GM10266 (cell line): ENCODE measurements around the gene SCAMP4.

Source experiments
- DNase-seq: peaks from one replicate; pipeline ENCODE4 v3.0.0; 2012; ENCODE audit errors: extremely low spot score
- TF ChIP-seq, protein P1 (sequence below): IDR thresholded peaks from 2 replicates; pipeline ENCODE4 v1.5.1; 2012; ENCODE audit warnings: mild to moderate bottlenecking, low read depth; ENCODE audit not compliant: control insufficient read depth, insufficient read depth; ENCODE audit errors: missing control alignments

SCAMP4 gene

GRCh38 chr19:1954532-1954933 lies 49.3 kb downstream of the SCAMP4 start:
- DNase-seq = no peak
- TF ChIP-seq, protein P1, sequence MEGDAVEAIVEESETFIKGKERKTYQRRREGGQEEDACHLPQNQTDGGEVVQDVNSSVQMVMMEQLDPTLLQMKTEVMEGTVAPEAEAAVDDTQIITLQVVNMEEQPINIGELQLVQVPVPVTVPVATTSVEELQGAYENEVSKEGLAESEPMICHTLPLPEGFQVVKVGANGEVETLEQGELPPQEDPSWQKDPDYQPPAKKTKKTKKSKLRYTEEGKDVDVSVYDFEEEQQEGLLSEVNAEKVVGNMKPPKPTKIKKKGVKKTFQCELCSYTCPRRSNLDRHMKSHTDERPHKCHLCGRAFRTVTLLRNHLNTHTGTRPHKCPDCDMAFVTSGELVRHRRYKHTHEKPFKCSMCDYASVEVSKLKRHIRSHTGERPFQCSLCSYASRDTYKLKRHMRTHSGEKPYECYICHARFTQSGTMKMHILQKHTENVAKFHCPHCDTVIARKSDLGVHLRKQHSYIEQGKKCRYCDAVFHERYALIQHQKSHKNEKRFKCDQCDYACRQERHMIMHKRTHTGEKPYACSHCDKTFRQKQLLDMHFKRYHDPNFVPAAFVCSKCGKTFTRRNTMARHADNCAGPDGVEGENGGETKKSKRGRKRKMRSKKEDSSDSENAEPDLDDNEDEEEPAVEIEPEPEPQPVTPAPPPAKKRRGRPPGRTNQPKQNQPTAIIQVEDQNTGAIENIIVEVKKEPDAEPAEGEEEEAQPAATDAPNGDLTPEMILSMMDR = no peak

DNA sequence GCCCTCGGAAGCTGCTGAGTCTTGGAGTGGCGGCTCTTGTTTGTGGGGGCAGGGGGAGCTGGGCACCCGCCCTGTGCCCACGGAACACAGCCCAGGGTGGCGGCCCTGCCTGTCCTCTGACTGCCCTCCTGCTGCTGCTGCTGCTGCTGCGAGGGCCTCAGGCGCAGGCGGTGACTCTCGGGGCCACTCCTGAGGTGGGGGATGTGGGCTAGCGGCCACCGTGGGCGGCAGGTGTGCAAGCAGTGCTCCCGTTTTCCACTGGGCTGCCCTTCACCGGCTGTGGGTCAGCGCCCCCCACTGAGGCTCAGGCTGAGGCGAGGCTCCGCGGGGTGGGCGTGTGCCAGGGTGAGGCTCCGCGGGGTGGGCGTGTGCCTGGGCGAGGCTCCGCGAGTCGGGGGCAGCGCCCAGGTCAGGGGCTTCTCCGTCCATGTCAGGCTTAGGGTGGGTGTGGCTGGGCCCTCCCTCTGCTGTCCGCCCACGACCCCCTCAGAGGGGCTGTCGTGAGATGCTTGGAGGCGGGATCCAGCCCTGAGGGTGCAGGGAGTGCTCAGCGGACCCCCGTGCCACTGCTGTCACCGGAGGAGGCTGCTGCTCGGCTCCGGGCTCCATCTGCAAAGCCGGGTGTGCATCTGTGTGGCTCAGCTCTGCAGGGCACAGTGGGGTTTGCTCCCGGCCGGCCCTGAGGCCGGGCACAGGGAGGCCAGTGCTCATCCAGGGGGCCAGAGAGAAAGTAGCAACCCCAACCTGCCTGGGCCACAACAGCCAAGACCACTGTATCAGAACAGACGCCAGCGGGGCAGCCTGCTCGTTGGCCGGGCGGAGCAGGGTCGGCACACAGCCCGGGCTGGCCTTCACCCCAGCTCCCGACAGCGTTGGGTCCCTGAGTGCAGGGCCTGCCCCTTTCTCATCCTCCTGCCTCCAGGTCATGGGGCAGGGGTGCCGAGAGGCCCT lies 50.2 kb downstream of the SCAMP4 start:
- TF ChIP-seq, protein P1 = no peak

DNA sequence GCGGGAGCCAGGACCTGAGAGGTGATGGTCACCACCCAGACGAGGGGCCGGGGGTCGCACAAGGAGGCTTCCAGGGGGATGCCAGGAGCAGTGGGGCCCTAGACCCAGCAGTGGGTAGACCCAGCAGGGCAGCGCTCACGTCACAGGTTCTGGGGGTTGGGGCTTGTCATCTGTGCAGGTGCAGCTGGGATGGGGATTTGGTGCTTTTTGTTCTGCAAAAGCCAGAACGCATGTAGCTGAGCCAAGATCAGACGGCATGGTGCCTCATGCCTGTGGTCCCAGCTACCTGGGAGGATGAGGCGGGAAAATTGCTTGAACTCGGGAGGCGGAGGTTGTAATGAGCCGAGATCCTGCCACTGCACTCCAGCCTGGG lies 50.9 kb downstream of the SCAMP4 start:
- TF ChIP-seq, protein P1 = no peak
- no peak for DNase-seq

More for the DNA sequence above, 50.2 kb downstream of the SCAMP4 start:
- DNase-seq = no peak

- TF ChIP-seq, protein P1 = no peak
- no peak for DNase-seq
Observed at GRCh38 chr19:1956868-1957492, 51.8 kb downstream of the SCAMP4 start.

DNA sequence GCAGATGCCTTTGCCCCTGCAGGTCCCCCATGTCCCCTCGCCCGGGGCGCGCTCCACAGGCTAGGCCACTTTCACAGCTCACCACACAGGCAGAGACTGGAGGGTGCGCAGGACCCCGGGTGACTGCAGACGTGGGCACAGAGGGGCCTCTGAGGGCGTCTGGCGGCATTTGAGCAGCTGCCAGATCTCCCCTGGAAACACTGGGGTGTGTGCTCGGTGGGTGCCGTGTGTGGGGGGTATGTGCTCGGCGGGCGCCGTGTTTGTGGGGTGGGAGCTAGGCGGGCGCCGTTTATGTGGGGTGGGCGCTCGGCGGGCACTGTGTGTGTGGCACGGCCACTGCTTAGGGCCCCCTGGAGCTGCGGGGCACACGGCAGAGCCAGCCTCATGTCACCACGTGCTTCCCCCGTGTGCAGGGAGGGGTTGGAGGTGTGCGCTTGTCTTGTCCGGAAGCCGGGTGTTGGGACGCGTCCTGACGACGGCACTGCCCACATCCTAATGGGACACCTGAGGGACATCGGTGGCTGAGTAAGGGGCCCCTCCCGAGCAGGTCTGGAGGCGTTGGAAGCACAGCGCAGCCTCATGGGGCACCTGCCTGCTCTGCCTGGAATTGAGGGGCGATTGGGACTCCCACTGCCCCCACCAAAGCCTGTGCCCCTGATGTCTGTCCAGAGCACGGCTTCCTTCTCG lies 52.5 kb downstream of the SCAMP4 start:
- TF ChIP-seq, protein P1 = no peak
- no peak for DNase-seq

GRCh38 chr19:1959928-1960589 lies 54.9 kb downstream of the SCAMP4 start:
- TF ChIP-seq, protein P1 = no peak
- no peak for DNase-seq
